ENCODE data around the gene RNLS.

The RNLS gene

GRCh38 chr10:88262591-88263234, 320.4 kb downstream of the RNLS start:
- no peak for DNase-seq (ENCODE audit: low read depth)
- no peak overlapping the region for H3K4me3 ChIP-seq (ENCODE audit: low read depth, low read length)
- TF ChIP-seq CTCF (IDR thresholded peaks at IDR 0.05; ENCODE audit: low read depth, low read length, missing control alignments): no peak

GRCh38 chr10:88261152-88261551, 322.0 kb downstream of the RNLS start:
- DNase-seq (ENCODE audit: low read depth): no peak
- no peak for TF ChIP-seq CTCF (IDR thresholded peaks at IDR 0.05; ENCODE audit: low read depth, low read length, missing control alignments)
- H3K4me3 ChIP-seq (ENCODE audit: low read depth, low read length): no peak overlapping the region

GRCh38 chr10:88260329-88261051, 322.6 kb downstream of the RNLS start:
- no peak for DNase-seq (ENCODE audit: low read depth)
- TF ChIP-seq CTCF (IDR thresholded peaks at IDR 0.05; ENCODE audit: low read depth, low read length, missing control alignments): no peak
- H3K4me3 ChIP-seq (ENCODE audit: low read depth, low read length): no peak overlapping the region

GRCh38 chr10:88259381-88259780, 323.7 kb downstream of the RNLS start:
- no peak for DNase-seq (ENCODE audit: low read depth)
- TF ChIP-seq CTCF (IDR thresholded peaks at IDR 0.05; ENCODE audit: low read depth, low read length, missing control alignments): no peak
- no peak overlapping the region for H3K4me3 ChIP-seq (ENCODE audit: low read depth, low read length)

- no peak overlapping the region for H3K4me3 ChIP-seq (ENCODE audit: low read depth, low read length)
- no peak for TF ChIP-seq CTCF (IDR thresholded peaks at IDR 0.05; ENCODE audit: low read depth, low read length, missing control alignments)
- no peak for DNase-seq (ENCODE audit: low read depth)
Measured at GRCh38 chr10:88256886-88257285, 326.2 kb downstream of the RNLS start.

GRCh38 chr10:88256013-88256680, 327.0 kb downstream of the RNLS start:
- TF ChIP-seq CTCF (IDR thresholded peaks at IDR 0.05; ENCODE audit: low read depth, low read length, missing control alignments): no peak
- no peak for DNase-seq (ENCODE audit: low read depth)
- no peak overlapping the region for H3K4me3 ChIP-seq (ENCODE audit: low read depth, low read length)

Data from GM12864 (cell line).